Mesendoderm (in vitro differentiated cells): ENCODE data around the gene HCN2.

Experiments
- DNase-seq: peaks from one replicate; pipeline ENCODE4 v3.0.0; 2013
- H2AK5ac ChIP-seq: 2 replicates; pipeline ENCODE4 v1.6.1; 2013; ENCODE audit warnings: low read length, inconsistent platforms
- H2BK120ac ChIP-seq: 2 replicates; pipeline ENCODE4 v1.6.1; 2013; ENCODE audit warnings: low read depth, mild to moderate bottlenecking, low read length, moderate library complexity, mixed read lengths
- H2BK15ac ChIP-seq: replicated peaks from 2 replicates; pipeline ENCODE4 v1.6.1; 2013; ENCODE audit warnings: low read depth, mild to moderate bottlenecking, moderate library complexity
- H2BK5ac ChIP-seq: 2 replicates; pipeline ENCODE4 v1.6.1; 2013; ENCODE audit warnings: low read length, inconsistent platforms
- H3K18ac ChIP-seq: 2 replicates; pipeline ENCODE4 v1.6.1; 2013; ENCODE audit warnings: mild to moderate bottlenecking, low read length, mixed read lengths
- H3K23ac ChIP-seq: one replicate; pipeline ENCODE4 v1.6.1; 2013; ENCODE audit warnings: low read length
- H3K27ac ChIP-seq: 2 replicates; pipeline ENCODE4 v1.5.1; 2013; ENCODE audit warnings: low read depth, mild to moderate bottlenecking, inconsistent platforms, low read length, moderate library complexity
- H3K27me3 ChIP-seq: 2 replicates; pipeline ENCODE4 v1.6.1; 2013; ENCODE audit warnings: low read length, control low read depth, mild to moderate bottlenecking, inconsistent platforms; ENCODE audit not compliant: insufficient read depth, poor library complexity
- H3K36me3 ChIP-seq: 2 replicates; pipeline ENCODE4 v1.6.1; 2013; ENCODE audit warnings: low read length, inconsistent platforms; ENCODE audit not compliant: control insufficient read depth, insufficient read depth
- H3K4ac ChIP-seq: one replicate; pipeline ENCODE4 v1.6.1; 2013; ENCODE audit warnings: low read depth, mild to moderate bottlenecking, low read length, moderate library complexity
- H3K4me1 ChIP-seq: 2 replicates; pipeline ENCODE4 v1.6.1; 2013; ENCODE audit warnings: low read depth, low read length, inconsistent platforms; ENCODE audit not compliant: control insufficient read depth
- H3K4me2 ChIP-seq: 2 replicates; pipeline ENCODE4 v1.6.1; 2013; ENCODE audit warnings: low read length
- H3K4me3 ChIP-seq: 2 replicates; pipeline ENCODE4 v1.5.1; 2013; ENCODE audit warnings: mild to moderate bottlenecking, low read length
- H3K56ac ChIP-seq: one replicate; pipeline ENCODE4 v1.6.1; 2013; ENCODE audit warnings: low read length
- H3K79me1 ChIP-seq: 2 replicates; pipeline ENCODE4 v1.6.1; 2013; ENCODE audit warnings: low read length, inconsistent platforms
- H3K79me2 ChIP-seq: 2 replicates; pipeline ENCODE4 v1.6.1; 2013; ENCODE audit warnings: mild to moderate bottlenecking, low read length; ENCODE audit not compliant: control insufficient read depth, insufficient read depth
- H3K9ac ChIP-seq: 2 replicates; pipeline ENCODE4 v1.6.1; 2013; ENCODE audit warnings: low read length, inconsistent platforms
- H4K5ac ChIP-seq: one replicate; pipeline ENCODE4 v1.6.1; 2013; ENCODE audit warnings: low read length
- H4K8ac ChIP-seq: one replicate; pipeline ENCODE4 v1.6.1; 2013; ENCODE audit warnings: low read depth, mild to moderate bottlenecking, control low read depth, low read length, moderate library complexity
- whole genome bisulfite sequencing: extraction: QIAGEN DNeasy Blood & Tissue Kit; methylation state at CpG from one replicate; pipeline ENCODE4 v1.1.7; 2013; ENCODE audit warnings: low lambda C conversion rate, missing lambda C conversion rate; ENCODE audit not compliant: insufficient coverage; ENCODE audit errors: extremely low coverage; 5-methylcytosine and 5-hydroxymethylcytosine counted together

Gene HCN2

DNA sequence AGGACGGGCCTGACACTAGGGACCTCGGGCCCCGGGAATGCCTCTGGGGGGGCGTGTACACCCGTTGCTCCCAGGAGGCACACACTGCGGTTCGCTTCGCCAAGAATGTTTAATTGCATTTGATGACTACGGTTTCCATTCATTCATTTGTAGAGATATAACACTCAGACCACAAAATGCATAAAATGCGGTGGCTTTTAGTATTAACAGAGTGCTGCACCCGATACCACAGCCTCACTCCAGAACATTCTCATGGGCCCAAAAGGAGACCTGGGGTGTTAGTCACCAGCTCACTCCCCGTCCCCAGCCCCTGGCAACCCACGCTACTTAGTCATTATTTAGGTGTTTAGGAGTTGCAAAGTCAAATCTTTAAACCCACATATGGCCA, 21.8 kb downstream of the HCN2 start:
- H3K18ac ChIP-seq: no peak overlapping the region
- no peak overlapping the region for H3K4me2 ChIP-seq
- H3K27me3 ChIP-seq: no peaks in the 10 kb centered on the region
- DNase-seq: no peak
- no peak overlapping the region for H4K5ac ChIP-seq
- WGBS: no CpG with 5 or more reads among the region's 13 CpGs
- H2BK15ac ChIP-seq: no peak overlapping the region
- H3K36me3 ChIP-seq: peaks cover 2% of the 10 kb centered on the region
- H3K9ac ChIP-seq: no peak overlapping the region
- no peak overlapping the region for H3K4me3 ChIP-seq
- no peak overlapping the region for H3K27ac ChIP-seq
- no peak overlapping the region for H4K8ac ChIP-seq
- H3K56ac ChIP-seq: no peak overlapping the region
- H2BK120ac ChIP-seq: no peak overlapping the region
- no peaks in the 10 kb centered on the region for H3K4me1 ChIP-seq
- H3K23ac ChIP-seq: no peak overlapping the region
- H3K79me1 ChIP-seq: no peaks in the 10 kb centered on the region
- H2AK5ac ChIP-seq: no peak overlapping the region
- no peak overlapping the region for H3K4ac ChIP-seq
- no peaks in the 10 kb centered on the region for H3K79me2 ChIP-seq
- no peak overlapping the region for H2BK5ac ChIP-seq

GRCh38 chr19:612941-613340, 23.3 kb downstream of the HCN2 start:
- WGBS: no CpG with 5 or more reads among the region's 33 CpGs
- no peak overlapping the region for H3K4me2 ChIP-seq
- no peaks in the 10 kb centered on the region for H3K79me1 ChIP-seq
- H3K23ac ChIP-seq: no peak overlapping the region
- H3K4me1 ChIP-seq: no peaks in the 10 kb centered on the region
- H2BK120ac ChIP-seq: no peak overlapping the region
- H3K79me2 ChIP-seq: no peaks in the 10 kb centered on the region
- no peak overlapping the region for H4K8ac ChIP-seq
- no peak overlapping the region for H2AK5ac ChIP-seq
- no peak overlapping the region for H2BK15ac ChIP-seq
- no peak overlapping the region for H3K18ac ChIP-seq
- H3K56ac ChIP-seq: no peak overlapping the region
- no peak overlapping the region for H4K5ac ChIP-seq
- peaks cover 2% of the 10 kb centered on the region for H3K36me3 ChIP-seq
- H3K4me3 ChIP-seq: no peak overlapping the region
- no peak for DNase-seq
- H3K27ac ChIP-seq: no peak overlapping the region
- H3K27me3 ChIP-seq: no peaks in the 10 kb centered on the region
- no peak overlapping the region for H3K4ac ChIP-seq
- no peak overlapping the region for H3K9ac ChIP-seq
- no peak overlapping the region for H2BK5ac ChIP-seq

GRCh38 chr19:613732-614567, 24.3 kb downstream of the HCN2 start:
- Histone ChIP-seq H3K56ac (no peak overlapping the region), H2BK15ac (no peak overlapping the region), H4K5ac (no peak overlapping the region), H3K4me3 (no peak overlapping the region), H3K27me3 (no peaks in the 10 kb centered on the region), H3K18ac (no peak overlapping the region), H3K9ac (no peak overlapping the region), H2BK120ac (no peak overlapping the region), H3K79me2 (no peaks in the 10 kb centered on the region), H2BK5ac (no peak overlapping the region), H3K23ac (no peak overlapping the region), H3K36me3 (peaks cover 6% of the 10 kb centered on the region), H3K4ac (no peak overlapping the region), H4K8ac (no peak overlapping the region), H3K4me2 (no peak overlapping the region), H3K27ac (no peak overlapping the region), H3K79me1 (no peaks in the 10 kb centered on the region), H3K4me1 (no peaks in the 10 kb centered on the region), H2AK5ac (no peak overlapping the region)
- DNase-seq: no peak
- no CpG with 5 or more reads among the region's 54 CpGs for WGBS

DNA sequence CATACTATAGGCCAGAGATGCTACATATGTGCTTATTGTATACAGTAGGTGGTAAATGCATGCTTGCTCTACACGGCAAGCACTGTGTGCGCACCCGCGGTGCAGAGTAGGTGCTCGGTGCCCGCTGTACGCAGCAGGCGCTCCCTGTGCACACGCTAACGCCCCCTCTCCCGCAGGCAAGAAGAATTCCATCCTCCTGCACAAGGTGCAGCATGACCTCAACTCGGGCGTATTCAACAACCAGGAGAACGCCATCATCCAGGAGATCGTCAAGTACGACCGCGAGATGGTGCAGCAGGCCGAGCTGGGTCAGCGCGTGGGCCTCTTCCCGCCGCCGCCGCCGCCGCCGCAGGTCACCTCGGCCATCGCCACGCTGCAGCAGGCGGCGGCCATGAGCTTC, 25.9 kb downstream of the HCN2 start:
- Histone ChIP-seq H3K4me1 (no peaks in the 10 kb centered on the region), H3K79me2 (no peaks in the 10 kb centered on the region), H2AK5ac (no peak overlapping the region), H3K27me3 (no peaks in the 10 kb centered on the region), H3K4ac (no peak overlapping the region), H2BK120ac (no peak overlapping the region), H4K5ac (no peak overlapping the region), H3K4me3 (no peak overlapping the region), H3K27ac (no peak overlapping the region), H2BK5ac (no peak overlapping the region), H3K9ac (no peak overlapping the region), H3K4me2 (no peak overlapping the region), H2BK15ac (no peak overlapping the region), H3K18ac (no peak overlapping the region), H3K36me3 (peaks cover 6% of the 10 kb centered on the region), H4K8ac (no peak overlapping the region), H3K23ac (no peak overlapping the region), H3K79me1 (no peaks in the 10 kb centered on the region), H3K56ac (no peak overlapping the region)
- no CpG with 5 or more reads among the region's 33 CpGs for WGBS
- no peak for DNase-seq

DNA sequence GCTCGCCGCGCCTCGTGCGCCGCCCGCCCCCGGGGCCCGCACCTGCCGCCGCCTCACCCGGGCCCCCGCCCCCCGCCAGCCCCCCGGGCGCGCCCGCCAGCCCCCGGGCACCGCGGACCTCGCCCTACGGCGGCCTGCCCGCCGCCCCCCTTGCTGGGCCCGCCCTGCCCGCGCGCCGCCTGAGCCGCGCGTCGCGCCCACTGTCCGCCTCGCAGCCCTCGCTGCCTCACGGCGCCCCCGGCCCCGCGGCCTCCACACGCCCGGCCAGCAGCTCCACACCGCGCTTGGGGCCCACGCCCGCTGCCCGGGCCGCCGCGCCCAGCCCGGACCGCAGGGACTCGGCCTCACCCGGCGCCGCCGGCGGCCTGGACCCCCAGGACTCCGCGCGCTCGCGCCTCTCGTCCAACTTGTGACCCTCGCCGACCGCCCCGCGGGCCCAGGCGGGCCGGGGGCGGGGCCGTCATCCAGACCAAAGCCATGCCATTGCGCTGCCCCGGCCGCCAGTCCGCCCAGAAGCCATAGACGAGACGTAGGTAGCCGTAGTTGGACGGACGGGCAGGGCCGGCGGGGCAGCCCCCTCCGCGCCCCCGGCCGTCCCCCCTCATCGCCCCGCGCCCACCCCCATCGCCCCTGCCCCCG, 26.5 kb downstream of the HCN2 start:
- no peak overlapping the region for H3K23ac ChIP-seq
- H3K18ac ChIP-seq: no peak overlapping the region
- no peak overlapping the region for H3K56ac ChIP-seq
- H3K79me2 ChIP-seq: no peaks in the 10 kb centered on the region
- H3K4me3 ChIP-seq: no peak overlapping the region
- WGBS: no CpG with 5 or more reads among the region's 97 CpGs
- H2BK15ac ChIP-seq: no peak overlapping the region
- H4K5ac ChIP-seq: no peak overlapping the region
- DNase-seq: no peak
- H3K4me2 ChIP-seq: no peak overlapping the region
- no peaks in the 10 kb centered on the region for H3K4me1 ChIP-seq
- no peak overlapping the region for H3K4ac ChIP-seq
- no peaks in the 10 kb centered on the region for H3K79me1 ChIP-seq
- no peak overlapping the region for H4K8ac ChIP-seq
- no peak overlapping the region for H3K27ac ChIP-seq
- H3K27me3 ChIP-seq: no peaks in the 10 kb centered on the region
- H2BK120ac ChIP-seq: no peak overlapping the region
- no peak overlapping the region for H2AK5ac ChIP-seq
- H3K36me3 ChIP-seq: peaks cover 6% of the 10 kb centered on the region
- no peak overlapping the region for H3K9ac ChIP-seq
- H2BK5ac ChIP-seq: no peak overlapping the region
